ENCODE results near the gene AACS. TPM values are rescaled to one million over a fixed set of nuclear protein-coding genes. Genes with fewer than 3 reads are reported as not detected.

The AACS gene
- polyA plus RNA-seq, 1 donor (not counting 4 experiments of a cell fraction or from before 2014, with no cell fraction given), result 27.0 TPM

DNA sequence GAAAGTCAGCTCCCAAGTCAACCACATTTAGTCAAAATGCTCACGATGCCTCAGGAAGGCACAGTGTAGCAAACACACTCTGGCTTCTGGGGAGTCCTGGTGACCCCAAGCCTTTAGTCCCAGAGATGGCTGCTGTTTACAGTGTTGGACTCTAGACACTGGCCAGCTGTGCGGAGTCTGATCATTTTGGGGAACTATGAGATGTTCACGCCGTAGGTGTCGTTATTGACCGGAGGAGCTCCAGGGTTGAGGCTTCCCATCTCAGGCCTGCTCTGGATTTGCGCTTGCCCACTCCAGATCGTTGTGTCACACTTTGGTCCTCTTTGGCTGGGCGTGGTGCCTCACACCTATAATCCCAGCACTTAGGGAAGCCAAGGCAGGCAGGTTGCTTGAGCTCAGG, 44.1 kb upstream of the AACS start:
- Histone ChIP-seq H3K4me2 (ENCODE audit: control insufficient read depth, extremely low read depth, insufficient read depth, low read depth, low read length) (no peak overlapping the region), H3K27ac (ENCODE audit: control insufficient read depth, insufficient read depth, low read length) (no peak overlapping the region), H3K4me3 (ENCODE audit: control insufficient read depth in 2 of 3, extremely low read depth in 1 of 3, insufficient read depth in 2 of 3, low read depth in 1 of 3, low read length in 3 of 3) (no peak overlapping the region), H4K20me1 (ENCODE audit: control insufficient read depth, extremely low read depth, insufficient read depth, low read length) (no peaks in the 10 kb centered on the region), H3K4me1 (ENCODE audit: control insufficient read depth, extremely low read depth, insufficient read depth, low read length) (no peaks in the 10 kb centered on the region), H3K36me3 (ENCODE audit: control insufficient read depth in 2 of 2, extremely low read depth in 1 of 2, insufficient read depth in 2 of 2, low read length in 2 of 2) (peaks cover 2 to 3% of the 10 kb centered on the region in 2 experiments), H3K9me3 (ENCODE audit: control insufficient read depth, low read depth, low read length) (no peaks in the 10 kb centered on the region), H2AFZ (ENCODE audit: control insufficient read depth, low read length) (no peak overlapping the region), H3K9ac (ENCODE audit: control insufficient read depth, extremely low read depth, insufficient read depth, low read length) (no peak overlapping the region), H3K27me3 (ENCODE audit: control insufficient read depth, extremely low read depth, insufficient read depth, low read length) (no peaks in the 10 kb centered on the region), H3K79me2 (ENCODE audit: control insufficient read depth, insufficient read depth, low read length) (no peaks in the 10 kb centered on the region), H3K9me1 (ENCODE audit: control insufficient read depth, extremely low read depth, insufficient read depth, low read length) (no peaks in the 10 kb centered on the region)
- no peak for TF ChIP-seq EZH2 (IDR thresholded peaks at IDR 0.05; ENCODE audit: low read length)
- TF ChIP-seq, protein P1, sequence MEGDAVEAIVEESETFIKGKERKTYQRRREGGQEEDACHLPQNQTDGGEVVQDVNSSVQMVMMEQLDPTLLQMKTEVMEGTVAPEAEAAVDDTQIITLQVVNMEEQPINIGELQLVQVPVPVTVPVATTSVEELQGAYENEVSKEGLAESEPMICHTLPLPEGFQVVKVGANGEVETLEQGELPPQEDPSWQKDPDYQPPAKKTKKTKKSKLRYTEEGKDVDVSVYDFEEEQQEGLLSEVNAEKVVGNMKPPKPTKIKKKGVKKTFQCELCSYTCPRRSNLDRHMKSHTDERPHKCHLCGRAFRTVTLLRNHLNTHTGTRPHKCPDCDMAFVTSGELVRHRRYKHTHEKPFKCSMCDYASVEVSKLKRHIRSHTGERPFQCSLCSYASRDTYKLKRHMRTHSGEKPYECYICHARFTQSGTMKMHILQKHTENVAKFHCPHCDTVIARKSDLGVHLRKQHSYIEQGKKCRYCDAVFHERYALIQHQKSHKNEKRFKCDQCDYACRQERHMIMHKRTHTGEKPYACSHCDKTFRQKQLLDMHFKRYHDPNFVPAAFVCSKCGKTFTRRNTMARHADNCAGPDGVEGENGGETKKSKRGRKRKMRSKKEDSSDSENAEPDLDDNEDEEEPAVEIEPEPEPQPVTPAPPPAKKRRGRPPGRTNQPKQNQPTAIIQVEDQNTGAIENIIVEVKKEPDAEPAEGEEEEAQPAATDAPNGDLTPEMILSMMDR (optimal IDR thresholded peaks at IDR 0.05 in 1 of 3, IDR thresholded peaks at IDR 0.05 in 1 of 3, conservative IDR thresholded peaks at IDR 0.05 in 1 of 3; ENCODE audit: extremely low read depth in 1 of 3, insufficient read depth in 2 of 3, low read length in 3 of 3), result no peak
- no peak for DNase-seq (ENCODE audit: low read depth, low spot score)
- FAIRE-seq, result no peak
- dilution Hi-C loops (cut with MboI; ENCODE audit: extremely low pct_ligation_motif_present, low sequenced_read_pairs), result no loop called here

DNA sequence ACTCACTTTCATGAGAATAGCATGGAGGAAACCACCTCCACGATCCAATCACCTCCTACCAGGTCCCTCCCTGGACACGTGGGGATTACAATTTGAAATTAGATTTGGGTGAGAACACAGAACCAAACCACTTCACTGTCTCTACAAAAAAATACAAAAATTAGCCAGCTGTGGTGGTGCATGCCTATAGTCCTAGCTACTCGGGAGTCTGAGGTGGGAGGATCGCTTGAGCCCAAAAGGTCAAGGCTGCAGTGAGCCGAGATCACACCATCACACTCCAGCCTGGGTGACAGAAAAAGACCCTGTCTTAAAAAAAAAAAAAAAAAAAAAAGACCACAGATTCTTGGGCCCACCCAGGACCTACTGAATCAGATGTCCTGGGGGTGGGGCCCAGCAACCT, 43.5 kb upstream of the AACS start:
- H3K4me3 ChIP-seq (ENCODE audit: control insufficient read depth in 2 of 3, extremely low read depth in 1 of 3, insufficient read depth in 2 of 3, low read depth in 1 of 3, low read length in 3 of 3), result no peak overlapping the region
- H3K79me2 ChIP-seq (ENCODE audit: control insufficient read depth, insufficient read depth, low read length), result no peaks in the 10 kb centered on the region
- H3K9ac ChIP-seq (ENCODE audit: control insufficient read depth, extremely low read depth, insufficient read depth, low read length), result no peak overlapping the region
- FAIRE-seq, result no peak
- dilution Hi-C loops (cut with MboI; ENCODE audit: extremely low pct_ligation_motif_present, low sequenced_read_pairs), result no loop called here
- DNase-seq (ENCODE audit: low read depth, low spot score), result no peak
- no peaks in the 10 kb centered on the region for H4K20me1 ChIP-seq (ENCODE audit: control insufficient read depth, extremely low read depth, insufficient read depth, low read length)
- no peaks in the 10 kb centered on the region for H3K9me3 ChIP-seq (ENCODE audit: control insufficient read depth, low read depth, low read length)
- H3K36me3 ChIP-seq (ENCODE audit: control insufficient read depth in 2 of 2, extremely low read depth in 1 of 2, insufficient read depth in 2 of 2, low read length in 2 of 2), result peaks cover 2 to 3% of the 10 kb centered on the region in 2 experiments
- H3K4me2 ChIP-seq (ENCODE audit: control insufficient read depth, extremely low read depth, insufficient read depth, low read depth, low read length), result no peak overlapping the region
- TF ChIP-seq, protein P1 (optimal IDR thresholded peaks at IDR 0.05 in 1 of 3, IDR thresholded peaks at IDR 0.05 in 1 of 3, conservative IDR thresholded peaks at IDR 0.05 in 1 of 3; ENCODE audit: extremely low read depth in 1 of 3, insufficient read depth in 2 of 3, low read length in 3 of 3), result no peak
- no peak for TF ChIP-seq EZH2 (IDR thresholded peaks at IDR 0.05; ENCODE audit: low read length)
- no peak overlapping the region for H2AFZ ChIP-seq (ENCODE audit: control insufficient read depth, low read length)
- H3K4me1 ChIP-seq (ENCODE audit: control insufficient read depth, extremely low read depth, insufficient read depth, low read length), result no peaks in the 10 kb centered on the region
- no peaks in the 10 kb centered on the region for H3K27me3 ChIP-seq (ENCODE audit: control insufficient read depth, extremely low read depth, insufficient read depth, low read length)
- H3K9me1 ChIP-seq (ENCODE audit: control insufficient read depth, extremely low read depth, insufficient read depth, low read length), result no peaks in the 10 kb centered on the region
- no peak overlapping the region for H3K27ac ChIP-seq (ENCODE audit: control insufficient read depth, insufficient read depth, low read length)
